ENCODE results near the gene POLD2.

- TF ChIP-seq CTCF (conservative IDR thresholded peaks at IDR 0.05) = no peak
- TF ChIP-seq ZFX (IDR thresholded peaks at IDR 0.05) = no peak
Observed at GRCh38 chr7:44099669-44100068, 23.7 kb downstream of the POLD2 start.

Data from C4-2B (cell line).